Mammary epithelial cell (primary cell): ENCODE data around the gene ZSWIM8.

Source experiments
- CTCF ChIP-seq, 2 donors: IDR thresholded peaks in 1 of 2; conservative IDR thresholded peaks in 1 of 2; 2 replicates each; pipeline ENCODE4 v1.5.1; 2011 to 2012; ENCODE audit warnings: inconsistent platforms in 2 of 2, low read length in 2 of 2, mild to moderate bottlenecking in 2 of 2, control low read depth in 1 of 2, low read depth in 1 of 2; ENCODE audit not compliant: insufficient read depth in 1 of 2; ENCODE audit errors: extremely low read depth in 1 of 2
- EZH2 ChIP-seq: IDR thresholded peaks from 2 replicates; pipeline ENCODE4 v1.6.1; 2012; ENCODE audit warnings: low read length, inconsistent platforms, borderline replicate concordance

GRCh38 chr10:73806176-73806950 is 21.0 kb downstream of the ZSWIM8 start:
- TF ChIP-seq CTCF (conservative IDR thresholded peaks at IDR 0.05 in 1 of 2, IDR thresholded peaks at IDR 0.05 in 1 of 2; ENCODE audit: extremely low read depth in 1 of 2, insufficient read depth in 1 of 2, low read depth in 1 of 2, low read length in 2 of 2): no peak
- no peak for TF ChIP-seq EZH2
